ENCODE measurements around the gene SKOR1. TPM values are rescaled to one million over a fixed set of nuclear protein-coding genes. Genes with fewer than 3 reads are reported as not detected.

The SKOR1 gene
- total RNA-seq, 2 donors from 2014 or later: 0.42 to 0.48 TPM

- Mint-ChIP-seq H3K4me1 (ENCODE audit: low read depth in 2 of 2) (peaks cover 3 to 5% of the 10 kb centered on the region in 2 donors), H3K9me3 (no peaks in the 10 kb centered on the region), H3K36me3 (no peaks in the 10 kb centered on the region), H3K27ac (no peak overlapping the region), H3K27me3 (peaks cover 25 to 38% of the 10 kb centered on the region in 2 donors), H3K4me3 (no peak overlapping the region)
- ATAC-seq: no peak
- DNase-seq (ENCODE audit: low spot score): no peak
Observed at GRCh38 chr15:67852418-67852817, 27.1 kb downstream of the SKOR1 start.

- ATAC-seq (no peak), DNase-seq (ENCODE audit: low spot score) (no peak)
- Mint-ChIP-seq H3K36me3 (no peaks in the 10 kb centered on the region), H3K27ac (no peak overlapping the region), H3K9me3 (no peaks in the 10 kb centered on the region), H3K4me3 (no peak overlapping the region), H3K4me1 (ENCODE audit: low read depth in 2 of 2) (peaks cover 3 to 5% of the 10 kb centered on the region in 2 donors), H3K27me3 (peaks cover 16 to 28% of the 10 kb centered on the region in 2 donors)
Observed at GRCh38 chr15:67853454-67853853, 28.1 kb downstream of the SKOR1 start.

GRCh38 chr15:67854358-67854757 is 29.0 kb downstream of the SKOR1 start:
- Mint-ChIP-seq H3K27ac (no peak overlapping the region), H3K9me3 (no peaks in the 10 kb centered on the region), H3K36me3 (no peaks in the 10 kb centered on the region), H3K27me3 (peaks cover 16 to 21% of the 10 kb centered on the region in 2 donors), H3K4me1 (ENCODE audit: low read depth in 2 of 2) (peaks cover 3 to 5% of the 10 kb centered on the region in 2 donors), H3K4me3 (no peak overlapping the region)
- no peak for ATAC-seq
- no peak for DNase-seq (ENCODE audit: low spot score)

DNA sequence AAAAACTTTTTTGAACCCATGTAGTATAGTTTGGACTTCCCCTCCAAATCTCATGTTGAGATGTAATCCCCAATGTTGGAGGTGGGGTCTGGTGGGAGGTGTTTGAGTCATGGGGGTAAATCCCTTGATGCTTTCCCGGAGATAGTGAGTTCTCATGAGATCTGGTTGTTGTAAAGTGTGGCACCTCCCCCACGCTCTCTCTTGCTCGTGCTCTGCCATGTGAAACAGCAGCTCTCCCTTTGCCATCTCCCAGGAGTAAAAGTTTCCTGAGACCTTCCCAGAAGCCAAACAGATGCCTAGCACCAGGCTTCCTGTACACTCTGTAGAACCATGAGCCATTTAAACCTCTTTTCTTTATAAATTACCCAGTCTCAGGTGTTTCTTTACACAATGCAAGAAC is 30.5 kb downstream of the SKOR1 start:
- Mint-ChIP-seq H3K4me1 (ENCODE audit: low read depth in 2 of 2) (peaks cover 3 to 5% of the 10 kb centered on the region in 2 donors), H3K9me3 (no peaks in the 10 kb centered on the region), H3K27ac (no peak overlapping the region), H3K4me3 (no peak overlapping the region), H3K36me3 (no peaks in the 10 kb centered on the region), H3K27me3 (peaks cover 6 to 7% of the 10 kb centered on the region in 2 donors)
- no peak for ATAC-seq
- DNase-seq (ENCODE audit: low spot score): no peak

- Mint-ChIP-seq H3K27me3 (peaks cover 0 to 6% of the 10 kb centered on the region in 2 donors), H3K4me1 (ENCODE audit: low read depth in 2 of 2) (no peaks in the 10 kb centered on the region), H3K27ac (no peak overlapping the region), H3K9me3 (no peaks in the 10 kb centered on the region), H3K36me3 (no peaks in the 10 kb centered on the region), H3K4me3 (no peak overlapping the region)
- ATAC-seq (no peak), DNase-seq (ENCODE audit: low spot score) (no peak)
Observed at GRCh38 chr15:67857220-67857619, 31.9 kb downstream of the SKOR1 start.

- Mint-ChIP-seq H3K36me3 (no peaks in the 10 kb centered on the region), H3K4me3 (no peak overlapping the region), H3K4me1 (ENCODE audit: low read depth in 2 of 2) (peaks cover 0 to 4% of the 10 kb centered on the region in 2 donors), H3K27ac (no peak overlapping the region), H3K27me3 (peaks cover 12 to 13% of the 10 kb centered on the region in 2 donors), H3K9me3 (no peaks in the 10 kb centered on the region)
- ATAC-seq (no peak), DNase-seq (ENCODE audit: low spot score) (no peak)
Observed at GRCh38 chr15:67859331-67859946, 34.1 kb downstream of the SKOR1 start.

DNA sequence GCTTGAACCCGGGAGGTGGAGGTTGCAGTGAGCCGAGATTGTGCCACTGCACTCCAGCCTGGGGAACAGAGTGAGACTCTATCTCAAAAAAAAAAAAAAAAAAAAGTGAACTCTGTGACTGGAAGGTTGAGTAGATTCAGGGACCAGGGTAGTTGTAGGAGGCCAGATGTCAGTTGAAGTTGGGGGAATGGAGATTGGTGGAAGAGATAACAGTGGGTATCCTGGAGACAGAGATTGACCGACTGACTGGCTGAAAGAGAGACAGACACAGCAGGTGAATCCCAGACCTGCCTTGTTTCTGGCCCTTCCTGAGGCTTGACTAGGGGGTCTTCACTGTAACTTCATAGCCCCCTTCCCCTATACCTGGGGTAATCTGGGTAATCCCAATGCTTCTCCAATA is 36.7 kb downstream of the SKOR1 start:
- Mint-ChIP-seq H3K4me3 (no peak overlapping the region), H3K36me3 (no peaks in the 10 kb centered on the region), H3K27ac (no peak overlapping the region), H3K27me3 (peaks cover 19 to 27% of the 10 kb centered on the region in 2 donors), H3K9me3 (no peaks in the 10 kb centered on the region), H3K4me1 (ENCODE audit: low read depth in 2 of 2) (peaks cover 0 to 4% of the 10 kb centered on the region in 2 donors)
- ATAC-seq (no peak), DNase-seq (ENCODE audit: low spot score) (no peak)

DNA sequence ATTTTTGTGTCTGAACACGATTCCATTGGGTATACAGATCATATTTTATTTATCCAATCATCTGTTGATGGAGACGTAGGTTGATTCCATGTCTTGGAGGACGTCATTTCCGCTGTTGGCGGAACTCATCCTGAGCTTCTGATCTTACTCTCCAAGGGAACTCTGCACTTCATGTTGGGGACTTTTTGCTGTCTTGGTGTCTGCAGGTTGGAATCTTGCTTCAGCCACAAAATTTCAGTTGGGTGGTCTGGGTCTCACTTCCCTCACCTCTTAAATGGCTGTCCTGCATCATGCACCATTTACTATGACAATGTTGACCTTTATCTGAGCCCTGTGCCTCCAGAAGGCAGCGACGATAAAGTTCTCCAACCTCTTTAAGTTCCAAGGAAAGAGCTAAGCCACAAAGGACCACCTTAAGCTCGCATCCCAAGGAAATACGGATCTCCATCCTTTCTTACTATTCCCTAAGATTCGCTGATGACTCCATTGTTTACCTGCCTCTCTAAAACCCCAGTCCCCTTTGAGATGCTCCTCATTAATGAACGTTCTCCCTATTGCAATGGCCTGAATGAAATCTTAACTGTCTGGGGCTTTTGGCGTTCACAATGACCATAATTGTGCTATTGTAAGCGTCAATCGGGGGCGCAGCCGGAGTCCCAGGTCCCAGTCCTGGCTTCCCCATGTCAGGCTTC is 37.6 kb downstream of the SKOR1 start:
- no peak overlapping the region for H3K27ac Mint-ChIP-seq
- H3K4me1 Mint-ChIP-seq (ENCODE audit: low read depth in 2 of 2): peaks cover 0 to 4% of the 10 kb centered on the region in 2 donors
- no peaks in the 10 kb centered on the region for H3K9me3 Mint-ChIP-seq
- H3K36me3 Mint-ChIP-seq: no peaks in the 10 kb centered on the region
- DNase-seq (ENCODE audit: low spot score) (no peak), ATAC-seq (no peak)
- H3K27me3 Mint-ChIP-seq: peaks cover 19 to 27% of the 10 kb centered on the region in 2 donors
- no peak overlapping the region for H3K4me3 Mint-ChIP-seq

GRCh38 chr15:67863442-67863987 is 38.2 kb downstream of the SKOR1 start:
- no peaks in the 10 kb centered on the region for H3K9me3 Mint-ChIP-seq
- DNase-seq (ENCODE audit: low spot score): peak; percentile 75
- peaks cover 19 to 27% of the 10 kb centered on the region in 2 donors for H3K27me3 Mint-ChIP-seq
- peak; percentile 91 to 93 for ATAC-seq
- H3K4me1 Mint-ChIP-seq (ENCODE audit: low read depth in 2 of 2): peaks cover 0 to 4% of the 10 kb centered on the region in 2 donors
- H3K4me3 Mint-ChIP-seq: no peak overlapping the region
- H3K27ac Mint-ChIP-seq: no peak overlapping the region
- H3K36me3 Mint-ChIP-seq: no peaks in the 10 kb centered on the region

GRCh38 chr15:67865331-67865730 is 40.0 kb downstream of the SKOR1 start:
- H3K27ac Mint-ChIP-seq: no peak overlapping the region
- ATAC-seq (no peak), DNase-seq (ENCODE audit: low spot score) (no peak)
- H3K4me1 Mint-ChIP-seq (ENCODE audit: low read depth in 2 of 2): peaks cover 0 to 4% of the 10 kb centered on the region in 2 donors
- peaks cover 19 to 36% of the 10 kb centered on the region in 2 donors for H3K27me3 Mint-ChIP-seq
- no peaks in the 10 kb centered on the region for H3K9me3 Mint-ChIP-seq
- H3K4me3 Mint-ChIP-seq: no peak overlapping the region
- H3K36me3 Mint-ChIP-seq: no peaks in the 10 kb centered on the region

- Mint-ChIP-seq H3K27me3 (peaks cover 19 to 39% of the 10 kb centered on the region in 2 donors), H3K4me1 (ENCODE audit: low read depth in 2 of 2) (peaks cover 0 to 4% of the 10 kb centered on the region in 2 donors), H3K27ac (no peak overlapping the region), H3K4me3 (no peak overlapping the region), H3K36me3 (no peaks in the 10 kb centered on the region), H3K9me3 (no peaks in the 10 kb centered on the region)
- DNase-seq (ENCODE audit: low spot score): no peak
- ATAC-seq: no peak
Observed at GRCh38 chr15:67865766-67866165, 40.5 kb downstream of the SKOR1 start.

GRCh38 chr15:67869701-67870100 is 44.4 kb downstream of the SKOR1 start:
- Mint-ChIP-seq H3K27ac (no peak overlapping the region), H3K9me3 (no peaks in the 10 kb centered on the region), H3K36me3 (peaks cover 5% of the 10 kb centered on the region), H3K27me3 (peaks cover 13 to 49% of the 10 kb centered on the region in 2 donors), H3K4me1 (ENCODE audit: low read depth in 2 of 2) (no peaks in the 10 kb centered on the region), H3K4me3 (no peak overlapping the region)
- ATAC-seq (no peak), DNase-seq (ENCODE audit: low spot score) (no peak)

- H3K4me1 Mint-ChIP-seq (ENCODE audit: low read depth in 2 of 2): no peaks in the 10 kb centered on the region
- no peak overlapping the region for H3K4me3 Mint-ChIP-seq
- no peaks in the 10 kb centered on the region for H3K9me3 Mint-ChIP-seq
- no peak overlapping the region for H3K27ac Mint-ChIP-seq
- DNase-seq (ENCODE audit: low spot score): no peak
- H3K36me3 Mint-ChIP-seq: peaks cover 5% of the 10 kb centered on the region
- no peak for ATAC-seq
- peaks cover 13 to 44% of the 10 kb centered on the region in 2 donors for H3K27me3 Mint-ChIP-seq
Observed at GRCh38 chr15:67870868-67871408, 45.6 kb downstream of the SKOR1 start.

GRCh38 chr15:67873777-67874176 is 48.5 kb downstream of the SKOR1 start:
- H3K4me3 Mint-ChIP-seq: no peak overlapping the region
- H3K27ac Mint-ChIP-seq: no peak overlapping the region
- H3K9me3 Mint-ChIP-seq: no peaks in the 10 kb centered on the region
- no peaks in the 10 kb centered on the region for H3K4me1 Mint-ChIP-seq (ENCODE audit: low read depth in 2 of 2)
- peaks cover 5% of the 10 kb centered on the region for H3K36me3 Mint-ChIP-seq
- DNase-seq (ENCODE audit: low spot score) (no peak), ATAC-seq (no peak)
- H3K27me3 Mint-ChIP-seq: peaks cover 19 to 42% of the 10 kb centered on the region in 2 donors

Data from natural killer cell treated with Interleukin-12 subunit alpha and Interleukin-12 subunit beta and Interleukin-15 and Interleukin-18, amount 100 ng/mL, for 72 hours (primary cell).